Stimulated activated CD4-positive, alpha-beta T cell treated with anti-CD3 and anti-CD28 coated beads, Interleukin-2, amount 100 ng/mL, for 24 hours (primary cell): Measurements from ENCODE around the gene MTHFSD.

ENCODE experiments used
- DNase-seq, 2 donors: peaks; one replicate each; pipeline ENCODE4 v3.0.0-alpha.2; 2020

Gene MTHFSD

GRCh38 chr16:86581458-86581857, 26.4 kb upstream of the MTHFSD start:
- no peak for DNase-seq

- DNase-seq, result no peak
These were observed 25.7 kb upstream of the MTHFSD start for GRCh38 chr16:86580791-86581170.

GRCh38 chr16:86580063-86580790, 25.2 kb upstream of the MTHFSD start:
- no peak for DNase-seq

GRCh38 chr16:86579268-86580062, 24.4 kb upstream of the MTHFSD start:
- no peak for DNase-seq

GRCh38 chr16:86578611-86579267, 23.7 kb upstream of the MTHFSD start:
- DNase-seq, result peak in 1 of 2 donors; percentile 11

GRCh38 chr16:86578061-86578599, 23.1 kb upstream of the MTHFSD start, which contains the start of gene FOXL1:
Gene FOXL1, plus strand, starts transcription at chr16:86578549. Its CDS starts 175 bp downstream, at chr16:86578724.
- DNase-seq, result no peak

GRCh38 chr16:86577314-86577971, 22.4 kb upstream of the MTHFSD start:
- no peak for DNase-seq

GRCh38 chr16:86576591-86577313, 21.7 kb upstream of the MTHFSD start:
- no peak for DNase-seq

GRCh38 chr16:86575754-86576557, 20.9 kb upstream of the MTHFSD start:
- DNase-seq, result peak; percentile 54 to 72

- DNase-seq, result no peak
These were observed 20.2 kb upstream of the MTHFSD start for GRCh38 chr16:86575095-86575685.

- no peak for DNase-seq
These were observed 19.6 kb upstream of the MTHFSD start for GRCh38 chr16:86574646-86575045.

- no peak for DNase-seq
These were observed 18.8 kb upstream of the MTHFSD start for GRCh38 chr16:86573646-86574508.

GRCh38 chr16:86573215-86573614, 18.2 kb upstream of the MTHFSD start:
- DNase-seq, result no peak

GRCh38 chr16:86572606-86573005, 17.6 kb upstream of the MTHFSD start:
- DNase-seq, result no peak

- DNase-seq, result no peak
These were observed 17.0 kb upstream of the MTHFSD start for GRCh38 chr16:86572041-86572521.

- no peak for DNase-seq
These were observed 16.5 kb upstream of the MTHFSD start for GRCh38 chr16:86571530-86571915.

- no peak for DNase-seq
These were observed 15.8 kb upstream of the MTHFSD start for GRCh38 chr16:86570558-86571529.

GRCh38 chr16:86569701-86570447, 14.8 kb upstream of the MTHFSD start:
- no peak for DNase-seq
